ENCODE results near the gene VPS11.
A peak's percentile ranks its signal among the peaks of the same experiment; 100 is the strongest.

VPS11 gene

DNA sequence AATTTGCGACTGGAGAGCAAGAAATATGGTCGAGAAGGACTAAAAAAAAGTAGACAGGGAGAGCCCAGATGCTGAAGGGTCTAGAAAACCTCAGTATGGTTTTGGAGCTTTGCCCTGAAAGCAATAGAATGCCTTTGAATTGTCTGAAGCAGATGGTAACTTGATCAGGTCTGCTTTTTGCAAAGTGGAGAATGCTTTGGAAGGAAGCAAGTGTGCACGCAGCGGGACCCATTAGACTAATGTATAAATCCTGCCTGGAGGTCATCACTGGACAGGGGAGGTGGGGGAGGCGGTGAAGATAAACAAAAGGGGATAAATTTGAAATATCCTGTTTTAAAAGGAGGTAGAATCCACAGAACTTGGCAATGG lies 53.0 kb downstream of the VPS11 start:
- DNase-seq (ENCODE audit: low read depth in 1 of 2, low spot score in 1 of 2): no peak

DNA sequence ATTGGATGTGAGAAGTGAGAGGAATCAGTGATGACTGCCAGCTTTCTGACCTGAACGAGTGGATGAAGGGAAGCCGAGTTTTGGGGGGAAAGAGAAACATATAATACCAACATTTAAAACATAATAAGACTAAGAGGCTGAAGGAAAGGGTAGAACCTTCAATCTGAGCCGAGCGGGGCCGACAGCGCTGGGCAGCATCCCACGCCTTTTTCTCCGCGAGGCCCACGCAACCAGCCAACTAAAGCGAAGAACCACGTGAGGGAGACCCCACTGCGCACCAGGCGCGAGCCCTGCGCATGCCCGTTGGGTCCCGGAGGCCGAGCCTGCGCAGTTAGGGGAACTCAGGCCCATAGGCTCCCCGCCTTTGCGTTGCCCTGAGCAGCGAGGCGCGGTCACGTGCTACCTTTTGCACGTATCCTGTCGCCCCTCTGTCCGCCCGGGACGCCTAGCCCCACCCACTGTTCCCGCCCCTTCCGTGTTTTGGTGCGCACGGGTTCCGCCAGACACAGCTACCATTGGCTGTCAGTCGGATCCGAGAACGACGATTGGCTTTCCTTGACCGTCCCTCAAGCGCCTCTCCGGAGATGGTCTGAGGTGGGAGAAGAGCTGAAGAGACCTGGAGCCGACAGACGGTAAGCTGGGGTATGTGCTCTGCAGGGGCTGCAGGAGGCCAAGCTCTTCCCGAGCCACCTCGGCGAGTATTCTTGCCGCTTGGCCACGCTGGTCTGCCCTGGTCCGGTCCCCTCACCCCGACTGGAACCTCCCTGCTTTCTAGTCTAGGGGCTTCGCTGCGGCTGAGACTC lies 53.6 kb downstream of the VPS11 start, which contains the start of gene HINFP:
Gene HINFP, plus strand, starts transcription at position 573 of the 803 bp plus-strand sequence. CDS start 5,365 bp downstream, outside the sequence.
- peak; percentile 99 to 100 for DNase-seq (ENCODE audit: low read depth in 1 of 2, low spot score in 1 of 2)

DNA sequence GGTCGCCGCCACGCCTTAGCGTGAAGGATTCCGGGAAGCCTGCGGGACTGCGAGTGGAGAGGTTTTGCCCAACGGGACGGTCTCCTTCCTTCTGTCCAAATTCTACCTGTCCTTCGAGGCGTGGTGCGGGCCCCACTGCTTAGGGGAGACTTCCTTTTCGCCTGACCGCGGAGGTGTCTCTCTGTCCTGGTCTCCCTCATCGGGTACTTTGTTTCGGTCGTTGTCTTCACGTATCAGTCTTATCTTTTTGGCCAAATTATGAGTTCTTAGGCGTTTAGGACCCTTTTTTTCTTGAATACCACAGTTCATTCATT lies 54.1 kb downstream of the VPS11 start:
- no peak for DNase-seq (ENCODE audit: low read depth in 1 of 2, low spot score in 1 of 2)

DNA sequence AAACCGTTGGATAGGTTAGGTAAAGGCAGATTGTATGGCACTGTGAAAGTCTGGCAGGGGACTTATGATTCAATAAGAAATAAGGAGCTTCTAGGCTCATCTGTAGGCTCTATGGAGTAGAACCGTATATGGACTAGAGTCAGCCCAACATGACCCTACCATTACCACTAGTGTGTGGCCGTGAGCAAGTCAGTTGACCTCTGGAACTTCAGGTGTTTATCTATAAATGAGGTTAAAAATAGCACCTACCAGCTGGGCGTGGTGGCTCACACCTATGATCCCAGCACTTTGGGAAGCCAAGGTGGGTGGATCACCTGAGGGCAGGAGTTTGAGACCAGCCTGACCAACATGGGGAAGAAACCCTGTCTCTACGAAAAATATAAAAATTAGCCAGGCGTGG lies 58.2 kb downstream of the VPS11 start:
- no peak for DNase-seq (ENCODE audit: low read depth in 1 of 2, low spot score in 1 of 2)

DNA sequence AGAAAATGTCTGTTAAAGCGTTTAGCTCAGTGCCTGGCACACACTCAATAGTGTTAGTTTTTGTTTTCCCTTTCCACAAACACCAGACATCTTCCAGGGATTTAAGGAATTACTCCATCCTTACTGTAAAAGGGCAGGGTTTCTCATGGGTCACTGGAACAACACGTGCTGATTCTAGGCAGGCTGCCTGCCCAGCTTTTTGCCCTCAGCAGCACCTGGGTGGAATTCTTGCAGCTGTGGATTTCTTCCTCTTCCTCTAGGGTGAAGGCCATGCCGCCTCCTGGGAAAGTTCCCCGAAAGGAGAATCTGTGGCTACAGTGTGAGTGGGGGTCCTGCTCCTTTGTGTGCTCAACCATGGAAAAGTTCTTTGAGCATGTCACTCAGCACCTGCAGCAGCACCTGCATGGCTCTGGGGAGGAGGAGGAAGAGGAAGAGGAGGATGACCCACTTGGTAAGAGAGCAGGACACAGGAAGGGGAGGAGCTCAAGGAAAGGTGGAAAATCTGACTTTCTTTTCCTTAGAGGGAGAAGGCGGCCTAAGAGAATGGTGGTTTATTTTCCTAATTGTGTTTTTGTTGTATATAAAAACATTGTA lies 59.2 kb downstream of the VPS11 start:
- DNase-seq (ENCODE audit: low read depth in 1 of 2, low spot score in 1 of 2): no peak

DNA sequence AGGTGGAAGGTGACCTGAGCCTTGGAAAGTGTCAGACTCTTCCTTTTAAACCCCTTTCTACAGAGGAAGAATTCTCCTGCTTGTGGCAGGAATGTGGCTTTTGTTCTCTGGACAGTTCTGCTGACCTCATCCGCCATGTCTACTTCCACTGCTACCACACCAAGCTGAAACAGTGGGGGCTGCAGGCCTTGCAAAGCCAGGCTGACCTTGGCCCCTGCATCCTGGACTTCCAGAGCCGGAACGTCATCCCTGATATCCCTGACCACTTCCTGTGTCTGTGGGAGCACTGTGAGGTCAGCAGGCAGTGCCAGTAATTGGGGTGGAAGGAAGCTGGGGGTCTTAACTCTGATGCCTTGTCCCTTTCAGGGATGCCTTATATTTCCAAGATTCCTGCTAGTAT lies 63.0 kb downstream of the VPS11 start:
- no peak for DNase-seq (ENCODE audit: low read depth in 1 of 2, low spot score in 1 of 2)
